ENCODE data around the gene TCF20.

The TCF20 gene

DNA sequence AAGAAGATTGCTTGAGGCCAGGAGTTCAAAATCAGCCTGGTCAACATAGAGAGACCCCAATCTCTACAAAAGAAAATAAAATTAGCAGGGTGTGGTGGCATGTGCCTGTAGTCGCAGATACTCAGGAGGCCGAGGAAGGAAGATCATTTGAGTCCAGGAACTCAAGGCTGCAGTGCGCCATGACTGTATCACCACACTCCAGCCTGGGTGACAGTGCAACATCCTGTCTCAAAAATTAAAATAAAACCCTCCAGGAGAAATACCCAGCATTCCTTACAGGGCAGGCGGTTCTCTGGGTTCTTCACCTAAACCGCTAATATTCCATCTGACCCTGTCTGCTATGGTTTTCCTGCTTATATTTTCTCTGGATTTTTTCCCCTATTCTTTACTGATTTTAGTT is 13.5 kb downstream of the TCF20 start:
- DNase-seq: no peak

GRCh38 chr22:42256220-42256619 is 14.2 kb downstream of the TCF20 start:
- no peak for DNase-seq

DNA sequence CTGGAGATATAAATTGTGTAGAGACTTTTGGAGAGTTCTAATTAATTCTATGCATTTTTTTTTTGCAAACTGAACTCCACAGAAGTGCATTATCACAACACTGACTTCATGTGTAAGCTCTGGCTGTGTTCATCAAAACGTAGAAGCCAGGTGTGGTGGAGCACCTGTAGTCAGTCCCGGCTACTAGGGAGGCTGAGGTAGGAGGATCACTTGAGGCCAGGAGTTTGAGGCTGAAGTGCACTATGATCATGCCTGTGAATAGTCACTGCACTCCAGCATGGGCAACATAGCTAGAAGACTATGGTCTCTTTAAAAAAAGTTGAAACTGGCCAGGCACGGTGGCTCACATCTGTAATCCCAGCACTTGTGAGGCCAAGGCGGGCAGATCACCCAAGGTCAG is 20.6 kb downstream of the TCF20 start:
- no peak for DNase-seq

DNA sequence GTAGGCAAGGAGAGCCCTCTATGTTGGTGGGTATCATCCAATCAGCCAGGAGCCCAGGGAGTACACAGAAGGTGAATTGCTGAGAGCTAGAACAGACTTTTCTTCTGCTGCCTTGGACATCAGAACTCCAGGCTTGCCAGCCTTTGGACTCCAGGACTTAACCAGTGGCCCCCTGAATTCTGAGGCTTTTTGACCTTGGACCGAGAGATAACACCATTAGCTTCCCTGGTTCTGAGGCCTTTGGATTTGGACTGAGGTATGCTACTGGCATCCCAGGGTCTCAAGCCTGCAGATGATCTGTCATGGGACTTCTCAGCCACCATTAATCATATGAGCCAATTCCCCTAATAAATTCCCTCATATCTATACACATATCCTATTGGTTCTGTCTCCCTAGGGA is 21.5 kb downstream of the TCF20 start:
- DNase-seq: no peak

DNA sequence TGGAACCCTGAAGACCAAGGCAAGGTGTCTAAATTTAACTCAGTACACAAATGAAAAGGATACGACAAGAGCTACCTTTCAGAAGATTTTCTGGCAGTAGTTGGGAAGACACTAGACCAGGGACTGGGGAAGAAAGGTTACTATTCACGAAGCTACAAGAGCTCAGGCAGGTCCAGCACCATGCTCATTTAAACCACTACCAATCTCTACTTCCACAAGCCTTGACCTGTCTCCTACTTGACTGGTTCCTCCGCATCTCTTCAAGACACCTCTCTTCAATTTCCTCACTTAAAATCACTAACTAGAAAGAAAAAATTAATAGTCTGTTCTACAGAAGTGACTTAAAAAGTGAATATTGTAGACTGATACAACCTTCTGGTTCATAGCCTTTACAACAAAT is 22.9 kb downstream of the TCF20 start:
- no peak for DNase-seq

DNA sequence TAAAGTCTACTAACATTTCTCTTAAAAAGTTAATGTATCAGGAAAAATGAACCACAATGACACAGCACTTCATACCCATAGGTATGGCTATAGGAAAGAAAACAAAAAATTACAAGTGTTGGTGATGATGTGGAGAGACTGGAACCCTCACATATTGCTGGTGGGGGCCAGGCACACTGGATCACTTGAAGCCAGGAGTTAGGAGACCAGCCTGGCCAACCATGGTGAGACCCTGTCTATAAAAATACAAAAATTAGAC is 26.7 kb downstream of the TCF20 start:
- DNase-seq: no peak

DNA sequence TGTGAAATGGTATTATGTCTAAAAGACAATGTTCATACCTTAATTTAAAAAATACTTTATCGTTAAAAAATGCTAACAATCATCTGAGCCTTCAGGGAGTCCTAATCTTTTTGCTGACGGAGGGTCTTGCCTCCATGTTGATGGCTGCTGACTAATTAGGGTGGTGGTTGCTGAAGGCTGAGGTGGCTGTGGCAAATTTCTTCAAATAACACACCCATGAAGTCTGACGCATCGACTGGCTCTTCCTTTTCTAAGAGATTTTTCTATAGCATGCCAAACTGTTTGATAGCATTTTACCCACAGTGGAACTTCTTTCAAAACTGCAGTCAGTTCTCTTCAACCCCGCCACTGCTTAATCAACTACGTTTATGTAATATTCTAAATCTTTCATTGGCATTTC is 33.6 kb downstream of the TCF20 start:
- no peak for DNase-seq

- no peak for DNase-seq
These were observed 34.2 kb downstream of the TCF20 start for GRCh38 chr22:42236268-42236667.

DNA sequence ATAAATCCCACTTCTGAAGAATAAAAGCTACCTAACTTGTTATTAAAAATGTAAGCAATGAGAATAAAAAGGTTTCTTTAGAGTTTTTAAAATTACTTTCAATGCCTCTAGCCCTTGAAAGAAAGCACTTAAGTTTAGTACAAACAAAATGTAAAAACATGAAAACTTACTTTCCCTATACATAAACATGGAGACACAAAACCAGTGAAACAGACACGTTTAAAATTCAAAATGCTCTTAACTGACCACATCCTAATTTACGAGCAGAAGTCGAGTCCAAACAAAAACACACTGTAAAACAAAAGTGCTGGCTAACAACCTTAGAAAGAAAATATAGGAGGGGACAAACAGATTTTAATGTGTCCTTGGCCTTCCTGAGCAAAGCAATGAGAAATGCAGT is 36.6 kb downstream of the TCF20 start:
- DNase-seq: no peak

DNA sequence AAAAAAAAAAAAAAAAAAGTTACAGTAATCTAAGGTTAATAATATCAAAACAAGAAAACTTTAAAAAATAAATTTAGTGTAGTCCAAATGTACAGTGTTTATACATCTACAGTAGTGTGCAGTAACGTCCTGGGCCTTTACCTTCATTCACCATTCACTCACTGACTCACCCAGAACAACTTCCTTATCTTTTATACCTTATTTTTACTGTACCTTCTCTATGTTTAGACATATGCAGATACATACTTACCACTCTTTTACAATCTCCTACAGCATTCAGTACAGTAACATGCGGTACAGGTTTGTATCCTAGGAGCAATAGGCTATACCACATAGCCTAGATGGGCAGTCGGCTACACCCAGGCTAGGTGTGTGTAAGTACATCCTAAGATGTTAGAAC is 38.5 kb downstream of the TCF20 start:
- DNase-seq: no peak

- DNase-seq: no peak
These were observed 40.9 kb downstream of the TCF20 start for GRCh38 chr22:42229455-42230149.

DNA sequence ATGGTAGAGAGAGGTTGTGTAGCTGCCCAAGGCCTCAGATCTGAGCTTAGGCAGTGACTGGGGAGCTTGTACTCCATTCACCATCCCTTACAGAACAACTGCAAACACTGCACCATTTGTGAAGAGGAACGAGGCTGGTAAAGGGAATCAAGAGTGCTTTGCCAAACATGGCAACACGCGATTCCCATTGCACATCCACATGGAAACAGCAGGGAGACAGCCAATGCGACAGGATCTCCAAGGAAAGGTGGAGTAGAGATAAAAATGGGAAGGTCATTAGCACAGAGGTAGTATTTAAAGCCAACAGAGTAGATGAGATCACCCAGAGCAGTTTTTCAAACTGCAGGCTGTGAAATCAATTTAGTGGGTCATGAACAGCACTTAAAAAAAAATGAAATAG is 42.0 kb downstream of the TCF20 start:
- DNase-seq: no peak

DNA sequence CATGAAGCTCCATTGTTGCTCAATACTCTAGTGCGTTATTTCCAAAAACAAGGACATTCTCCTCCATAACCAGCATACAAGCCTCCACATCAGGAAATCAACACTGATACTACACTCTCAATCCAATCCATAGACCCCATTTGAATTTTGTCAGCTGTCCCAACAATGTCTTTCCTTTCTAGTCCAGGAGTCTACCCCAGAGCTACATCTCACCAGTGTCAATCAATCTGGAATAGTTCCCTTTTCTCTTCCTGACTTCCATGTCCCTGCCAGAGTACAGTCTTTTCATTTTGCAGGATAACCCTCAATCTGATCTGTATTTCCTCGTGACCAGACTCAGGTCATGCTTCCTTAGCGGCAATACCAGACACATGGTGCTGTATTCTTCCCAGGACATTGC is 43.0 kb downstream of the TCF20 start:
- DNase-seq: no peak

DNA sequence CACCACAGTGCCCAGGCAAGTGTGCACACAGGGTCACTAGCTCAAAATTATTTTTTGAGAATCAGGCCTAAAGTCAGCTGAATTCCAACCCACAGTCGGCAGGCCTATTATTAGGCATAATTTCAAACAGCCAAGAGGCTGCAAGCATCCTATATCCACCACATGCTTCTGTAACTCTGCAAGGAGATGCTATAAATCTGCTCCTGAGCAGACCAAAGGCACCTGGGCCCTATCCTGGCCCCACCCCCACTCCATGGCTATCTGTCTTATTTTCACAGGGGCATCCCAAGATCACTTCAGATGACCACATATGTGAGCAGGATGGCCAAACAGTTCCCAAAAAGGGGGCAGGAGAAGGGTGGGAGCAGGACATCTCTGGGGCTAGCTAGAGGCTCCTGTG is 44.6 kb downstream of the TCF20 start:
- DNase-seq: no peak

GRCh38 chr22:42222140-42222539 is 48.3 kb downstream of the TCF20 start:
- DNase-seq: no peak
